ENCODE results near the gene ENPP3.

ENPP3 gene

GRCh38 chr6:131773284-131773950 is 136.3 kb downstream of the ENPP3 start:
- Histone ChIP-seq H3K36me3 (no peaks in the 10 kb centered on the region), H3K27ac (no peak overlapping the region), H3K4me2 (no peak overlapping the region), H3K4me1 (0 out of 20 replicates have a peak, but pooled peaks cover 0 to 4% (median 0%) of the 10 kb centered on the region in 10 experiments), H3K27me3 (peaks cover 0 to 24% (median 0%) of the 10 kb centered on the region in 11 experiments; a peak in 3 of 22 replicates), H3K9ac (no peak overlapping the region), H3K4me3 (no peak overlapping the region), H3K9me3 (replicated peaks in 1 of 11) (no peaks in the 10 kb centered on the region), H4K20me1 (no peaks in the 10 kb centered on the region)
- TF ChIP-seq Cebpa-rat (IDR thresholded peaks at IDR 0.05) = no peak

DNA sequence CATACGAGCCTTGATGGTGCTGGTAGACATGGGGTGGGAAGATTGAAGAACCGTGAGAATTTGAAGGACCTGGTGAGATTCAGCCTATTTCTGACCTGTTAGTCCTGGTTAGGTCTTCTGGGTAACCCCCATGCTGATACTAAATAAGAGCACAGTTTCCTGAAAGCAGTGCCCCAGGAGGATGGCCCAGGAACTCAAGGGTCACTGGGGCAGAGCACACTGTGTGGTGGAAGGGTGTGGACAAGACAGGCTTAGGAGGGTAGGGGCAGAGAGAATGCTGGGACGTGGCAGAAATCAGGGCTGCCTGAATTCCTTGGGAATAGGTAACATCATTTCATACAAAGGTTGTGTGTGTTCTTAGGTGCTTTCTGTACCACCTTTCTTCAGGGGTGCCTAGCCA is 138.8 kb downstream of the ENPP3 start:
- no peaks in the 10 kb centered on the region for H3K36me3 ChIP-seq
- peak overlapping the region in 1 of 11 experiments; percentile 11; a peak in 1 of 22 replicates for H3K4me2 ChIP-seq
- TF ChIP-seq Cebpa-rat (IDR thresholded peaks at IDR 0.05) = no peak
- H3K27me3 ChIP-seq = peaks cover 0 to 28% (median 0%) of the 10 kb centered on the region in 11 experiments; a peak in 5 of 22 replicates
- no peak overlapping the region for H3K27ac ChIP-seq
- H4K20me1 ChIP-seq = no peaks in the 10 kb centered on the region
- peaks cover 0 to 4% (median 0%) of the 10 kb centered on the region in 11 experiments; a peak in 3 of 22 replicates for H3K9me3 ChIP-seq (replicated peaks in 1 of 11)
- no peak overlapping the region for H3K9ac ChIP-seq
- H3K4me1 ChIP-seq = 0 out of 20 replicates have a peak, but pooled peaks cover 0 to 4% (median 0%) of the 10 kb centered on the region in 10 experiments
- H3K4me3 ChIP-seq = no peak overlapping the region

DNA sequence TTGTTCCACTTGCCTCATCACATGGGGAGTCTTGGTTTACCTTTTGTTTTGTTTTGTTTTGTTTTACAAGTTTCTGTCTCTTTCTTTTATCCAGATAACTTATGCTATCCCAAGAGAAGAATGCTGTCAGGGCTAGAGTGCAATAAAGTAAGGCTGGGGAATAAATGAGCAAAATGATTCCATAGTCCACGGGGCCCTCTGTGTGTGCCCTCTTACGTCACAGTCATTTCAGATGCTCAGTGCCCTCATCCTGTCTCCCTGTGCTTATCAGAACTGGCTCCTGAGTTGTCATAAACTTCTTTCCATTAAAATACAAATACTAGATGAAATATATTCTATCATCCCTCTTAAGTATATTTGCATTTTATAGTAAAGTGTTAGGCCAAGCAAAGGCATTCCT is 139.9 kb downstream of the ENPP3 start:
- no peak overlapping the region for H3K27ac ChIP-seq
- peaks cover 0 to 6% (median 0%) of the 10 kb centered on the region in 11 experiments; a peak in 3 of 22 replicates for H3K9me3 ChIP-seq (replicated peaks in 1 of 11)
- no peaks in the 10 kb centered on the region for H3K36me3 ChIP-seq
- no peak overlapping the region for H3K4me2 ChIP-seq
- no peak overlapping the region for H3K9ac ChIP-seq
- H3K27me3 ChIP-seq = peaks cover 0 to 37% (median 0%) of the 10 kb centered on the region in 11 experiments; a peak in 5 of 22 replicates
- no peak overlapping the region for H3K4me3 ChIP-seq
- 0 out of 20 replicates have a peak, but pooled peaks cover 0 to 4% (median 0%) of the 10 kb centered on the region in 10 experiments for H3K4me1 ChIP-seq
- no peaks in the 10 kb centered on the region; a peak in 1 of 22 replicates for H4K20me1 ChIP-seq
- TF ChIP-seq Cebpa-rat (IDR thresholded peaks at IDR 0.05) = no peak

GRCh38 chr6:131778169-131778568 is 141.1 kb downstream of the ENPP3 start:
- Histone ChIP-seq H3K27ac (no peak overlapping the region), H3K9ac (no peak overlapping the region), H3K4me2 (no peak overlapping the region), H3K36me3 (no peaks in the 10 kb centered on the region), H3K9me3 (replicated peaks in 1 of 11) (peaks cover 0 to 12% (median 0%) of the 10 kb centered on the region in 11 experiments; a peak in 5 of 22 replicates), H3K4me1 (0 out of 20 replicates have a peak, but pooled peaks cover 0 to 4% (median 0%) of the 10 kb centered on the region in 10 experiments), H3K27me3 (peaks cover 0 to 41% (median 0%) of the 10 kb centered on the region in 11 experiments; a peak in 6 of 22 replicates), H4K20me1 (no peaks in the 10 kb centered on the region; a peak in 1 of 22 replicates), H3K4me3 (no peak overlapping the region)
- no peak for TF ChIP-seq Cebpa-rat (IDR thresholded peaks at IDR 0.05)

- Histone ChIP-seq H3K27me3 (peaks cover 0 to 46% (median 0%) of the 10 kb centered on the region in 11 experiments; a peak in 8 of 22 replicates), H3K36me3 (no peaks in the 10 kb centered on the region), H4K20me1 (no peaks in the 10 kb centered on the region; a peak in 1 of 22 replicates), H3K9ac (no peak overlapping the region), H3K4me1 (0 out of 20 replicates have a peak, but pooled peaks cover 0 to 4% (median 0%) of the 10 kb centered on the region in 10 experiments), H3K4me3 (no peak overlapping the region), H3K4me2 (no peak overlapping the region), H3K9me3 (replicated peaks in 1 of 11) (peaks cover 0 to 23% (median 0%) of the 10 kb centered on the region in 11 experiments; a peak in 7 of 22 replicates), H3K27ac (no peak overlapping the region)
- TF ChIP-seq Cebpa-rat (IDR thresholded peaks at IDR 0.05) = no peak
Observed at GRCh38 chr6:131779304-131779703, 142.2 kb downstream of the ENPP3 start.

GRCh38 chr6:131780600-131780999 is 143.5 kb downstream of the ENPP3 start:
- Histone ChIP-seq H4K20me1 (no peaks in the 10 kb centered on the region; a peak in 1 of 22 replicates), H3K4me3 (no peak overlapping the region), H3K27me3 (peaks cover 0 to 59% (median 0%) of the 10 kb centered on the region in 11 experiments; a peak in 9 of 22 replicates), H3K4me2 (no peak overlapping the region), H3K27ac (no peak overlapping the region), H3K4me1 (0 out of 20 replicates have a peak, but pooled peaks cover 0 to 4% (median 0%) of the 10 kb centered on the region in 10 experiments), H3K9me3 (replicated peaks in 1 of 11) (peaks cover 0 to 32% (median 0%) of the 10 kb centered on the region in 11 experiments; a peak in 7 of 22 replicates), H3K36me3 (no peaks in the 10 kb centered on the region), H3K9ac (no peak overlapping the region)
- TF ChIP-seq Cebpa-rat (IDR thresholded peaks at IDR 0.05) = no peak

DNA sequence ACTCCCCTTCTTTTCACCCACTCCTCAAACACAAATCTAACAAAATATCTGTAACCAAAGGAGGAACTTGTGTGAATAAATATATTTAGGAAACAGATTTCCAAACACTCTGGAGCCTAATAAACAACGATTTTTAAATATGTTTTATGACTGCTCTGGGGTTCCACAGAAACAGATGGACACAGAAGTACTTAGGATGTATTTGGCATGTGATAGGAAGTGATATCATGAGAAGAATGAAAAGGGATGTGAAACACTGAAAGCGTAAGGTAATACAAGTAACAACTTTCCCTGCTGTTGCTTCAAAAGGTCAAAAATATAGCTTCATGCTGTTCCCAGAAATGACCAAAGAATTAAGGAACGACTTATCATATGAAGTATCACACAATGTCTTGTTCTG is 144.6 kb downstream of the ENPP3 start:
- Histone ChIP-seq H3K9me3 (replicated peaks in 1 of 11) (peaks cover 0 to 41% (median 0%) of the 10 kb centered on the region in 11 experiments; a peak in 9 of 22 replicates), H3K4me3 (no peak overlapping the region), H3K4me2 (no peak overlapping the region), H3K36me3 (no peaks in the 10 kb centered on the region), H3K9ac (no peak overlapping the region), H4K20me1 (no peaks in the 10 kb centered on the region; a peak in 1 of 22 replicates), H3K4me1 (no peaks in the 10 kb centered on the region), H3K27me3 (peaks cover 0 to 65% (median 0%) of the 10 kb centered on the region in 11 experiments; a peak in 9 of 22 replicates), H3K27ac (no peak overlapping the region)
- no peak for TF ChIP-seq Cebpa-rat (IDR thresholded peaks at IDR 0.05)

GRCh38 chr6:131782764-131783163 is 145.7 kb downstream of the ENPP3 start:
- H3K27me3 ChIP-seq = peaks cover 0 to 76% (median 2%) of the 10 kb centered on the region in 11 experiments; a peak in 10 of 22 replicates
- H3K9ac ChIP-seq = no peak overlapping the region
- H4K20me1 ChIP-seq = no peaks in the 10 kb centered on the region; a peak in 1 of 22 replicates
- H3K36me3 ChIP-seq = no peaks in the 10 kb centered on the region
- no peaks in the 10 kb centered on the region for H3K4me1 ChIP-seq
- no peak for TF ChIP-seq Cebpa-rat (IDR thresholded peaks at IDR 0.05)
- H3K4me2 ChIP-seq = no peak overlapping the region
- peaks cover 0 to 42% (median 0%) of the 10 kb centered on the region in 11 experiments; a peak in 9 of 22 replicates for H3K9me3 ChIP-seq (replicated peaks in 1 of 11)
- no peak overlapping the region for H3K4me3 ChIP-seq
- H3K27ac ChIP-seq = no peak overlapping the region

- no peak for TF ChIP-seq Cebpa-rat (IDR thresholded peaks at IDR 0.05)
- Histone ChIP-seq H3K36me3 (no peaks in the 10 kb centered on the region), H4K20me1 (peaks cover 0 to 7% (median 0%) of the 10 kb centered on the region in 11 experiments; a peak in 2 of 22 replicates), H3K9me3 (replicated peaks in 1 of 11) (peaks cover 0 to 42% (median 0%) of the 10 kb centered on the region in 11 experiments; a peak in 9 of 22 replicates), H3K4me3 (no peak overlapping the region), H3K27ac (no peak overlapping the region), H3K4me1 (peaks cover 6 to 14% (median 11%) of the 10 kb centered on the region in 10 experiments; a peak in 17 of 20 replicates), H3K4me2 (no peak overlapping the region), H3K9ac (no peak overlapping the region), H3K27me3 (peaks cover 0 to 78% (median 7%) of the 10 kb centered on the region in 11 experiments; a peak in 10 of 22 replicates)
Observed at GRCh38 chr6:131784561-131784960, 147.5 kb downstream of the ENPP3 start.

All from BLaER1 treated with 17β-estradiol and CSF1 and Interleukin-3, amounts not matched to agents 10 nM and 100 nM (cell line).